Central memory CD4-positive, alpha-beta T cell (primary cell): ENCODE measurements around the gene NVL.
"Not testable (repeated sequence)": the region's sequence is repeated elsewhere in the genome, so short reads cannot be mapped to it uniquely, and the experiment has no call there.

Experiments used
- DNase-seq: peaks from one replicate; pipeline ENCODE4 v3.0.0; 2022

NVL gene

DNA sequence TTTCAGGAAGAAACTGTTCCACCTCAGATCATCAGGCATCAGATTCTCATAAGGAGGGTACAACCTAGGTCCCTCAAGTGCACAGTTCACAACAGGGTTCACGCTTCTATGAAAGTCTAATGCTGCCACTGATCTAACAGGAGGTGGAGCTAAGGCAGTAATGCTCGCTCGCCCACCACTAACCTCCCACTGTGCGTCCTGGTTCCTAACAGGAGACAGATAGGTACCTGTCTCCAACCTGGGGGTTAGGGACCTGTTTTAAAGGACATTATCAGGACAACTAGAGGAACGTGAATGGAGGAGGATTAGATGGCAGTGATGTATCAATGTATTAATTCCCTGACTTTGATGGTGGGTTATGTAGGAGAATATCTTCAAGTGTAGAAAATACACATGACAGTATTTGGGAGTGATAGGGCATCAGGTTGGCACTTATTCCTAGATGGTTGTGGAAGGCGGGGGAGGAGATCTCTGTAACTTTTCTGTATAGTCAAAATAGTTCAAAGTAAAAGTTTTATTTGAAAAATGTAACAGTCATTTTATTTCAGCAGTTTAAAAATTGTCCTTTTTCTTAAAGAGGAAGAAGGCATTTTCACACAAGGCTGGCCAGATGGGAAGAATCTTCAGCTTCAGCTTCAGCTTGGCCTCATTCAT lies 103.0 kb downstream of the NVL start:
- no peak for DNase-seq

DNA sequence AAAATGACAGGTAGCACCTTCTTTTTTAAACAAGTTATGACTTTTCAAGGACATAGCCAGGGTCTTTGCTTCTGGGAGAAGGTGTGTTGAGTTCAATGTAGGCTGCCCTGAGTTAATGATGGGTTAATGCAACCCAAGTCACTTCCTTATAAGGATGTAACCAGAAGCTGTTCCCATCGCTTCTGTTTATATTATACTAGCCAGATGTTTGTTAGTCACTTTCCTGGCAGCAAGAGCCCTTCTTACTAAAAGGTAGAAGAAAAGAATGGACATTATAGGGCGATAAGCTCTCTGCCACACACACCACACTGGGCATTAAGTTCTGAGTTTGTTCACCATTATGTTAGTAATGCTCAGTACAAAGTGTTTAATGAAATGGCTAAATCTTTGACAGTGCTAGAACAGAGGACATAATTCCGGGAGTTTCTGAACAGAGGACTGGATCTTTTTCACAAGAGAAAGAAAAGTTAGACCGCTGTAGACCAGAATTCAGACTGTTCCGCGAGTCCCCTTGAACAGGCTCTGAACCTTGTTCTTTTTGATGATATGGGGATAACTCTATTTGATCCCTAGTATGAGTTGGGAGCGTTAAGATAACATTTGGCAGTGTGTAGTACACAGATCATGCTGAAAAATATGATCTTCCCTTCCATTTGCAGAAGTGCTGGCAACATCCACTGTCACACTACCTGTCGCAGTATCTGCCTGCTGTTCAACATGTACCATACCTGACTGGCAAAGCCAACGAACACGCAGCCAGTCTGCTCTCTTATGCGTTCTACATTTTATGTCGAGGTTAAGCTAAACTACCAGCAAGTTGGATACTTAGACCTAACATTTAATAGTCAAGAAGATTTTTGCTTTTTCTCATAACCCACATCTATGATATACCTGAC lies 105.9 kb downstream of the NVL start:
- DNase-seq: no peak

DNA sequence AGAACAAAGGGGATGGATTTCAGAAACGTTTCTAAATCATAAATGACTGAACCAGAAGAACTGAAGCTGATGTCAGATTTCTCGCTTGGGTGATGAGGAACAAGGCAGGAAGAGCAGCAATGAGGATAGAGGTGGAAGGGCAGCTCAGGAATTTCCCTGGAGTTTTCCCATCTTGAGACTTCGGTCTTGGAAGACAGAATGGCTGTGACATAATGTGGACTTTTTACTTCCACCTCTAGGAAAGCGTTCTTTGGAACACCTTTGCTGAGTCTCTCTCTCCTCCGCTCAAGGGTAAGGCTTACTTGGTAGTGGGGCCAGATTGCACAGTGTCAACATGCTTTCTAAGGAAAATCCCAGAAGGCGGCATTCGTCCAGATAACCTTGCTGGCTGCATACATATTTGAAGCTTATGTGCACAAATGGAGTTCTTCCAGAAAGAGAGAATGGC lies 110.3 kb downstream of the NVL start:
- DNase-seq: no peak

GRCh38 chr1:224219011-224219611 lies 110.9 kb downstream of the NVL start:
- DNase-seq: no peak

DNA sequence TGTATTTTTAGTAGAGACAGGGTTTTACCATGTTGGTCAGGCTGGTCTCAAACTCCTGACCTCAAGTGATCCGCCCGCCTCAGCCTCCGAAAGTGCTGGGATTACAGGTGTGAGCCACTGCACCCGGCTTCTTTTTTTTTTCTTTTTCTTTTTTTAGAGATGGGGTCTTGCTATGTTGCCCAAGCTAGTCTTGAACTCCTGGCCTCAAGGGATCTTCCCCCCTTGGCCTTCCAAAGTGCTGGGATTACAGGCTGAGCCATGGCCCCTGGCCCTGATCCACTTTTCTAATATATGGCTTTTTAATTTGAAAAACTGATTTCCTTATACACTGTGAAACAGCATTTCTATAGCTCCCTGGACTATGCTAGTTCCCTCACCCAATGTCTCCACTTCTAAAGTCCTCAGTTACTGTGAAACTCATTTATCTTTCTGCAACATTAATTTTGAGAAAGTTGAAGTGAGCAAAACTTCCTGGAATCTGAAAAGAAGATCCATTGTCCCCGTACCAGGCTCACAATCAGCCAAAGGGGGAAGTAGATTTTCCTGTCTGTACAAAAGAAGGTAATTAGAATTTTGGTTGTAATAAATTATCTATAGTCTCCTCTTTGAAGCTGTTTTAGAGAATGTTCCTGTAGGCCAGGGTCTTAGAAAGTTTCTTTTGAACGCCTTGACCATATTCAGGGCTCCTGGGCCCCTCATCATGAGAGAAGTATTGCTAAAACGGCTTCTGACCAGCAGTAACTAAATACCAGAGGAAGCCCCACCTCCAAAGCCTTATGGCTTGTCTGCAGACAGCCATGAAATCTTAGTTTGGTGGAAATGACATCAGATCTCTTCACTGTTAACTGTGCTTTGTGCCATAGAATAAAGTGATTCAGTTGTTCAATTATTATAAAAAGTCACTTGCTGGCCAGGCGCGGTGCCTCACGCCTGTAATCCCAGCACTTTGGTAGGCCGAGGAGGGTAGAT lies 112.0 kb downstream of the NVL start:
- no peak for DNase-seq

DNA sequence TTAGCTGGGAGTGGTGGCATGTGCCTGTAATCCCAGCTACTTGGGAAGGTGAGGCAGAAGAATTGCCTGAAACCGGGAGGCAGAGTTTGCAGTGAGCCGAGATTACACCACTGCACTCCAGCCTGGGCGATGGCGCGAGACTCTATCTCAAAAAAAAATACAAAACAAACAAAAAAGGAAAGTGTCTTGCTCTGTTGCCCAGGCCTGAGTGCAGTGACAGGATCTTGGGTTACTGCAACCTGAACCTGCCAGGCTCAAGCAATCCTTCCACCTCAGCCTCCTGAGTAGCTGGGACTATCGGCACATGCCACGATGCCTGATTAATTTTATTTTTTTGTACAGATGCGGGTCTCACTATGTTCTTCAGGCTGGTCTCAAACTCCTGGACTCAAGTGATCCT lies 113.6 kb downstream of the NVL start:
- no peak for DNase-seq

- DNase-seq: no peak
Measured at GRCh38 chr1:224213438-224214119, 116.4 kb downstream of the NVL start.

DNA sequence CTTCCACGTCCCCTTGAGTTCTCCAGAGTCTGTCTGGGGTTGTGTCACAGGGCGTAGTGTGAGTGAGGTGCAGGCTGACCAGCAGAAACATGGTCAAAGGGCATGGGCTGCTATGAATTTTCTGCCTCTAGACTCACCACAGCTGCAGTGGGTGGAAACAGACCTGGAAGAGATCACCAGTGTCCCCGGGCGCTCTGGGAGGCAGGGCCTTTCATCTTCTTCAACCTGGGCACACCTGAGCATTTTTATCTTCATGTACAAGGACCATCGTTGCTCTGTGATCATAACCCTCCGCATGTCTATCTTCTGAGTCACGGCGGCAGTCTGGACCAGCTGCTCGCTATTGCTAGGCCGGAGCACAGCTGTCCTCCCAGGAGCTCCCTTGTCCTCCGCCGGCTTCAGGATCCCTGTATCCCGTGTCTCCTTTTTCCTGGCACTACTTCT lies 117.3 kb downstream of the NVL start:
- DNase-seq: no peak

- DNase-seq: no peak
Measured at GRCh38 chr1:224211206-224211962, 118.6 kb downstream of the NVL start.

GRCh38 chr1:224205931-224206538 lies 123.9 kb downstream of the NVL start:
- DNase-seq: not testable (repeated sequence)

DNA sequence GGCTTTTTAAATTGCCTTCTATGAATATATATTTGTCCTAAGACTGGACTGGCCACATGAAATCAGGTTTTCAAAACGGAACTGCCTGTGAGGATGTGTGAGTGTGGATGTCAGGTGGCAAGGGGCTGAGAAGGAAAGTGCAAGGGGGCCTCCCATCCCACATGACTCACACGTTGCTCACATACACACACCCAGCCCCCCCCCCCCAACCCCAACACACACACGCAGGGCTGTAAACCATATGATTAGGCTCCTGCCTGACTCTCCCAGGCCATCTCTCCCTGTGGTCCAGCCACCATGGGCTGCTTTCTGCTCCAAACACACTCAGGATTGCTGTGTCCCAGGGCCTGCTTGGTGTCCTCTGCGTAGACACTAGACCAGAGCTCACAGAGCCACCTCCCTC lies 124.5 kb downstream of the NVL start:
- DNase-seq: no peak

DNA sequence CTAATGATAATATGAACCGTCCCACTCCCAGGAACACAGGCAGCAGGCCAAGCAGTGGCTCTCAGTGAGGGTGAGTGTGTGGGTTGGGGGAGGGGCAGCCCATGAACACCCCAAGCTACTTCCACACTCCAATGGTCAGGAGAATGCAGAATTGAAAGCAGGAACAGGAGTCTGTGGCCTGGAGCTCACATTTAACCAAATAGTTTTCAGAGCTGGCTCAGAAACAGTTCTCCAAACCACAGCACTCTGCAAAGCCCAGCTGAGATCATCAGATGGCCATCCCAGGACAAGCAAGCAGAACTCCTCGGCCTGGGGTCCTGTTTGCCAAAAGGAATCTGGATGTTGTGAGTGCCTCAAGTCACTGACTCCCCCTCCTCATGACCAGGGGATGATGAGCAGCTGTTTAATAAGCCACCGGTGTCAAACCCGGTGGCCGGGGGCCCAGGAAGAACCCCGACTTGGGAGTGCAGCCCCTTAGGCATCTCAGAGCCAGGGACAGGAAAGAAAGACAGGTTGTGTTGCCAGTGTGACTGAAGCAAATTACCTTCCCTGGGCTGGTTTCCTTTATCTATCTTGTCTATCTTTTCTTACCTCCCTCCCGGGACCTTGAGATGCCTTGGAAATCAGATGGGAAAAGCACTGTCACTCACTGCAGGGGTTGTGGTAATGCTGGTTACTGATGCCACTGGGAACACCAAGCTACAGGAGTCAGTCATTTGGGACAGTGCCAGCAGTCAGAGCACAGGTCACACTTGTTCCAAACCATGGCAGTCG lies 126.5 kb downstream of the NVL start:
- no peak for DNase-seq

GRCh38 chr1:224201853-224202252 lies 128.1 kb downstream of the NVL start:
- DNase-seq: no peak

GRCh38 chr1:224201383-224201782 lies 128.6 kb downstream of the NVL start:
- no peak for DNase-seq

DNA sequence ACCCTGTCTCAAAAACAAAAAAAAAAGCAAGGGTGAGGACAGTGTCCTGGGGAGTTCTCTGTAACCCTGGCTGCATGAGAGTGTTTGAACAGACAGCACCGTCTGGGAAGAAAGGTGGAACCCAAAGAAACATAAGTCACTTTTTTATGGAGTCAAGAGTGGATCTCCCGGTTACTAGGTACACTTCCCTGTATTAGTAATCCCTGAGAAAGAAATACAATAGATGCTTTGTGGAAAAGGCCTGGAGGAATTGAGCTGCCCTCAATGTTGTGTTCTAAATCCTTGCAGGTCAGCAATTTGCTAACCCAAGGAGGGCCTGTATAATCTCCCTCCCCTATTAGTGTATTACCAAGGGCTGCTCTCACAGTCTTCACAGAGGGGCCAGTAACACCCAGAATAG lies 130.3 kb downstream of the NVL start:
- no peak for DNase-seq

DNA sequence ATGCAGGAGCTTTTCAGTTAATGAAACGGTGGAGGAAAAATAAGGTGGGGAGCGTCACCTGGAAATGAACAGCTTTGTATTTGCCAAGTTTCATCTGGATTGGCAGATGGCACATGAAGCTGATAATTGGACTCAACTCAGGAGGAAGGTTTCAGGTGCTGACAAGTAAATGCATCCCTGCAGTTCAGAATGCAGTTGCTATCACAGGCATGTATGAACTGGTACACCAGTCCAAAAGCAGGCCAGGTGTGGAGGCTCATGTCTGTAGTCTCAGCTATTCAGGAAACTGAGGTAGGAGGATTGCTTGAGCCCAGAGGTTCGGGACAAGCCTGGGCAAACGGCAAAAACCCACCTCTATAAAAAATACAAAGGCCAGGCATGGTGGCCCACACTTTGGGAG lies 131.4 kb downstream of the NVL start:
- DNase-seq: no peak

DNA sequence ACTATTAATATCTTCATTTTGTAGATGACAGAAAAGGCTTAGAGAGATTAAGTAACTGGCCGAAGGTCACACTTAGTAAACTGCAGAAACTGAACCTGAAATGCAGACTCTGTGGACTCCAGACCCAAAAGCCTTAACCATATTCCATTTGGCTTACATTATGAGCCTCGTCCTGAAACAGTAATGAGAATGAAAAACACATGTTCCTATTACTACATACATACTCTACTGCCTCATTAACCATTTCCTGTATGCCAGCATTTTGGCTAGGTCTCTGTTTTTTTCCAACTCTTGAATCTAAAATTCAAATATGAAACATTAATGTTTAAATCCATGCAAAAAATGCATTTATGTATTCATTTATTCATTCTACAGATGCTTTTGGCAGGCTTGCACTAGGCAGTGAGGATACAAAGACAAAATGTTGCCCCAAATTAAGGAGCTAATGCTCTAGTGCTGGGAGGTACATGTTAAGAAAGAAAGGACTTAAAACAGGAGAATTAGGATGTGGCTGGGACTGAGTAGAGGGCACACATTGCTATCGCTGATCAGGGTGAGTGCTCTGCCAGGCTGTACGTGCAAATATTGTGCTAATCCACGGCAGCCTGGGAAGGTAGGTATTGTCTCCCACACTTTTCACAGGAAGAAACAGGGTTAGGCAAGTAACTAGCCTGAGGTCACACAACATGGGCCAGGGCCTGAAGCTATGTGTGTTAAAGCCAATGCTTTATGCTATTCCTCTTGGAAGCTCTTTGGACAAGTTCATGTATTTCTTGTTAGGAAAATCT lies 133.0 kb downstream of the NVL start:
- DNase-seq: no peak

GRCh38 chr1:224193319-224193966 lies 136.5 kb downstream of the NVL start:
- no peak for DNase-seq
